Keratinocyte (primary cell): ENCODE data around the gene TTC28. TPM values are rescaled to one million over a fixed set of nuclear protein-coding genes. Genes with fewer than 3 reads are reported as not detected.

Source experiments
- DNase-seq: peaks from one replicate; pipeline ENCODE4 v3.0.0-alpha.2; 2011; ENCODE audit warnings: low read depth, missing footprints, low spot score
- FAIRE-seq: peaks from 2 replicates; lab custom pipeline; 2011; peaks lifted over from hg19 to GRCh38; lab: Jason Lieb, UNC
- H2AFZ ChIP-seq: 2 replicates; pipeline ENCODE4 v1.6.0; 2012; ENCODE audit warnings: low read length, control low read depth, inconsistent platforms; ENCODE audit not compliant: control insufficient read depth
- H3K27ac ChIP-seq: 2 replicates; pipeline ENCODE4 v1.5.1; 2011; ENCODE audit warnings: low read length; ENCODE audit not compliant: control insufficient read depth, insufficient read depth
- H3K27me3 ChIP-seq: 3 replicates; pipeline ENCODE4 v1.6.0; 2011; ENCODE audit warnings: low read length; ENCODE audit not compliant: control insufficient read depth, insufficient read depth; ENCODE audit errors: extremely low read depth
- H3K36me3 ChIP-seq, 2 experiments: 2 replicates in 1 of 2; 3 replicates in 1 of 2; pipeline ENCODE4 v1.5.1; 2011; ENCODE audit warnings: low read length in 2 of 2, mild to moderate bottlenecking in 1 of 2; ENCODE audit not compliant: control insufficient read depth in 2 of 2, insufficient read depth in 2 of 2; ENCODE audit errors: extremely low read depth in 1 of 2
- H3K4me1 ChIP-seq: 3 replicates; pipeline ENCODE4 v1.5.1; 2011; ENCODE audit warnings: low read length; ENCODE audit not compliant: control insufficient read depth, insufficient read depth; ENCODE audit errors: extremely low read depth
- H3K4me2 ChIP-seq: 3 replicates; pipeline ENCODE4 v1.6.0; 2011; ENCODE audit warnings: low read depth, low read length; ENCODE audit not compliant: control insufficient read depth, insufficient read depth; ENCODE audit errors: extremely low read depth
- H3K4me3 ChIP-seq, 3 experiments: fragments of 200-600 bp in 1 of 3; sonication (generic) in 1 of 3; 2 replicates in 2 of 3; 3 replicates in 1 of 3; pipeline ENCODE4 v1.5.1; 2011 to 2016; ENCODE audit warnings: low read length in 3 of 3, mild to moderate bottlenecking in 3 of 3, control low read depth in 2 of 3, inconsistent platforms in 1 of 3, low read depth in 1 of 3, mixed read lengths in 1 of 3, mixed run types in 1 of 3, moderate library complexity in 1 of 3; ENCODE audit not compliant: control insufficient read depth in 2 of 3, insufficient read depth in 2 of 3; ENCODE audit errors: extremely low read depth in 1 of 3
- H3K79me2 ChIP-seq: 2 replicates; pipeline ENCODE4 v1.6.0; 2012; ENCODE audit warnings: low read length; ENCODE audit not compliant: control insufficient read depth, insufficient read depth
- H3K9ac ChIP-seq: 3 replicates; pipeline ENCODE4 v1.6.0; 2011; ENCODE audit warnings: low read length; ENCODE audit not compliant: control insufficient read depth, insufficient read depth; ENCODE audit errors: extremely low read depth
- H3K9me1 ChIP-seq: 3 replicates; pipeline ENCODE4 v1.6.0; 2011; ENCODE audit warnings: low read length; ENCODE audit not compliant: control insufficient read depth, insufficient read depth; ENCODE audit errors: extremely low read depth
- H3K9me3 ChIP-seq: 2 replicates; pipeline ENCODE4 v1.5.1; 2012; ENCODE audit warnings: low read depth, low read length; ENCODE audit not compliant: control insufficient read depth
- H4K20me1 ChIP-seq: 3 replicates; pipeline ENCODE4 v1.6.0; 2011; ENCODE audit warnings: low read length; ENCODE audit not compliant: control insufficient read depth, insufficient read depth; ENCODE audit errors: extremely low read depth
- CTCF ChIP-seq, 3 experiments: IDR thresholded peaks in 1 of 3; conservative IDR thresholded peaks in 1 of 3; optimal IDR thresholded peaks in 1 of 3; 2 replicates in 2 of 3; 3 replicates in 1 of 3; pipeline versions ENCODE3 to v1.5.1; 2011; ENCODE audit warnings: low read length in 3 of 3, mild to moderate bottlenecking in 3 of 3, moderate library complexity in 2 of 3, control low read depth in 1 of 3, inconsistent platforms in 1 of 3; ENCODE audit not compliant: insufficient read depth in 2 of 3; ENCODE audit errors: extremely low read depth in 1 of 3
- EZH2 ChIP-seq: IDR thresholded peaks from one replicate; pipeline ENCODE4 v1.6.1; 2012; ENCODE audit warnings: inconsistent platforms, mild to moderate bottlenecking, low read length, moderate library complexity
- dilution Hi-C: fragments of 300-500 bp; cut with MboI; formaldehyde crosslinking; loops from one replicate; pipeline ENCODE4 v1.7.0; 2020; ENCODE audit warnings: low sequenced_read_pairs; ENCODE audit not compliant: extremely low pct_ligation_motif_present
- polyA plus RNA-seq, 5 experiments: library from polyadenylated mRNA; depleted of rRNA in 3 of 5; stranded (reverse) in 3 of 5; stranded (forward) in 1 of 5; unstranded in 1 of 5; fragments of >200 nt; gene quantifications; 1 replicate in 1 of 5; 2 replicates in 3 of 5; 3 replicates in 1 of 5; pipeline versions ENCODE4 v1.2.1 to v1.2.3, GENCODE V29; 2011 to 2012; ENCODE audit warnings: missing spikeins in 2 of 5, low read depth in 1 of 5, low replicate concordance in 1 of 5

The TTC28 gene
- polyA plus RNA-seq, 1 donor (not counting 4 experiments of a cell fraction or from before 2014, with no cell fraction given), result 0.66 TPM

- dilution Hi-C loops, result no loop called here
- Histone ChIP-seq H3K27me3 (no peaks in the 10 kb centered on the region), H3K4me1 (no peaks in the 10 kb centered on the region), H3K4me2 (no peak overlapping the region), H3K9me1 (no peaks in the 10 kb centered on the region), H2AFZ (no peak overlapping the region), H3K36me3 (no peaks in the 10 kb centered on the region), H4K20me1 (no peaks in the 10 kb centered on the region), H3K79me2 (no peaks in the 10 kb centered on the region), H3K9ac (no peak overlapping the region), H3K4me3 (no peak overlapping the region), H3K27ac (no peak overlapping the region), H3K9me3 (no peaks in the 10 kb centered on the region)
- FAIRE-seq (peak; percentile 5), DNase-seq (no peak)
- TF ChIP-seq EZH2 (no peak), CTCF (optimal IDR thresholded peaks at IDR 0.05 in 1 of 3, IDR thresholded peaks at IDR 0.05 in 1 of 3, conservative IDR thresholded peaks at IDR 0.05 in 1 of 3; ENCODE audit: extremely low read depth in 1 of 3, insufficient read depth in 2 of 3, low read length in 3 of 3) (no peak)
These were observed 217.6 kb downstream of the TTC28 start for GRCh38 chr22:28462041-28462440.

GRCh38 chr22:28454431-28455064, 225.1 kb downstream of the TTC28 start:
- no peaks in the 10 kb centered on the region for H3K27me3 ChIP-seq
- no peaks in the 10 kb centered on the region for H4K20me1 ChIP-seq
- no peaks in the 10 kb centered on the region for H3K9me3 ChIP-seq
- TF ChIP-seq EZH2, result no peak
- TF ChIP-seq CTCF (optimal IDR thresholded peaks at IDR 0.05 in 1 of 3, IDR thresholded peaks at IDR 0.05 in 1 of 3, conservative IDR thresholded peaks at IDR 0.05 in 1 of 3; ENCODE audit: extremely low read depth in 1 of 3, insufficient read depth in 2 of 3, low read length in 3 of 3), result no peak
- no peak overlapping the region for H3K9ac ChIP-seq
- H3K36me3 ChIP-seq, result no peaks in the 10 kb centered on the region
- no peak overlapping the region for H3K4me3 ChIP-seq
- DNase-seq (no peak), FAIRE-seq (no peak)
- H3K9me1 ChIP-seq, result no peaks in the 10 kb centered on the region
- no peaks in the 10 kb centered on the region for H3K4me1 ChIP-seq
- dilution Hi-C loops, result no loop called here
- H3K4me2 ChIP-seq, result no peak overlapping the region
- no peaks in the 10 kb centered on the region for H3K79me2 ChIP-seq
- no peak overlapping the region for H2AFZ ChIP-seq
- H3K27ac ChIP-seq, result no peak overlapping the region
